Vagina (tissue), 2 donors: ENCODE results near the gene KCNA10. TPM values are rescaled to one million over a fixed set of nuclear protein-coding genes. Genes with fewer than 3 reads are reported as not detected.

Source experiments
- DNase-seq, 2 donors: peaks; one replicate each; pipeline ENCODE4 v3.0.0-alpha.2; 2017; ENCODE audit errors: extremely low spot score in 2 of 2
- H3K27ac ChIP-seq: fragments of 200-600 bp; sonication (generic); one replicate; pipeline ENCODE4 v1.5.1; 2019
- H3K27me3 ChIP-seq: fragments of 200-600 bp; sonication (generic); one replicate; pipeline ENCODE4 v1.5.1; 2019
- H3K36me3 ChIP-seq, 2 donors: fragments of 200-600 bp; sonication (generic); one replicate each; pipeline ENCODE4 v1.5.1; 2017 to 2019
- H3K4me1 ChIP-seq: fragments of 200-600 bp; sonication (generic); one replicate; pipeline ENCODE4 v1.5.1; 2019
- H3K4me3 ChIP-seq, 2 donors: fragments of 200-600 bp; sonication (generic); 1 replicate in 1 of 2; 2 replicates in 1 of 2; pipeline ENCODE4 v1.5.1; 2016 to 2019
- H3K9me3 ChIP-seq: fragments of 200-600 bp; sonication (generic); one replicate; pipeline ENCODE4 v1.5.1; 2019
- POLR2A ChIP-seq, 2 donors: fragments of 450-650 bp; IDR thresholded peaks; one replicate each; pipeline ENCODE4 v1.6.1; 2017; ENCODE audit warnings: antibody characterized with exemption in 2 of 2, mild to moderate bottlenecking in 2 of 2, moderate library complexity in 2 of 2
- POLR2AphosphoS5 ChIP-seq, 2 donors: sonication (generic); formaldehyde crosslinking; IDR thresholded peaks; one replicate each; pipeline ENCODE4 v1.9.0; 2017; ENCODE audit warnings: antibody characterized with exemption in 2 of 2, mild to moderate bottlenecking in 2 of 2, low read depth in 1 of 2; ENCODE audit not compliant: insufficient read depth in 1 of 2
- intact Hi-C: fragments of 100-400 bp; cut with DNase I; formaldehyde crosslinking; loops from one replicate; pipeline ENCODE4 v1.15.1; 2023
- total RNA-seq: library from RNA; depleted of rRNA; stranded (reverse); fragments of >200 nt; gene quantifications from one replicate; pipeline ENCODE4 v1.2.3, GENCODE V29; 2016
- TF ChIP-seq, protein P1 (sequence below), 3 experiments: fragments of 450-650 bp in 2 of 3; fragments of 200-600 bp in 1 of 3; sonication (generic) in 1 of 3; IDR thresholded peaks; one replicate each; pipeline ENCODE4 v1.5.1; 2017 to 2019; ENCODE audit warnings: antibody characterized with exemption in 3 of 3, mild to moderate bottlenecking in 2 of 3, moderate library complexity in 2 of 3

Gene KCNA10
- total RNA-seq, 1 donor from 2014 or later, result not detected

DNA sequence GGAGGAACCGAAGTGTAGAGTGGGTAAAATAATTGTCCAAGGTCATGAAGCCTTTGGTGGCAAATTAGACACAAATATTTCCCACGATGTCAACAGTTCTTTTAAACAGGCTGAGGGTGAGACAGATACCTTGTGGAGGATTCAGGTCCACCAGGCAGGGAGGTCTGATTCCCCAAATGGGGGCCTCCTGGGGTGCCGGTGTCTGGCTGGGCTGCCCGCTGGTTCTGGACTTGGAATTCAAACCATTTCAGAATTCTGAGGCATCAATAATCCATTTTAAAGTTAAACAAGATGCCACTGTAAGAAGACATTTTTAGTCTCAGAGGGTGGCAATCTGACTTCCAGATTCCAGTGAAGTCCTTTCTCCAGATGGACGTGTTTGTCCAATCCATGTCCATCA, 15.5 kb downstream of the KCNA10 start:
- no peaks in the 10 kb centered on the region for H3K36me3 ChIP-seq
- no peak overlapping the region for H3K27ac ChIP-seq
- H3K9me3 ChIP-seq, result no peaks in the 10 kb centered on the region
- intact Hi-C loops, result no loop called here
- DNase-seq, result no peak
- no peak overlapping the region for H3K4me3 ChIP-seq
- no peaks in the 10 kb centered on the region for H3K27me3 ChIP-seq
- no peaks in the 10 kb centered on the region for H3K4me1 ChIP-seq
- TF ChIP-seq, protein P1, sequence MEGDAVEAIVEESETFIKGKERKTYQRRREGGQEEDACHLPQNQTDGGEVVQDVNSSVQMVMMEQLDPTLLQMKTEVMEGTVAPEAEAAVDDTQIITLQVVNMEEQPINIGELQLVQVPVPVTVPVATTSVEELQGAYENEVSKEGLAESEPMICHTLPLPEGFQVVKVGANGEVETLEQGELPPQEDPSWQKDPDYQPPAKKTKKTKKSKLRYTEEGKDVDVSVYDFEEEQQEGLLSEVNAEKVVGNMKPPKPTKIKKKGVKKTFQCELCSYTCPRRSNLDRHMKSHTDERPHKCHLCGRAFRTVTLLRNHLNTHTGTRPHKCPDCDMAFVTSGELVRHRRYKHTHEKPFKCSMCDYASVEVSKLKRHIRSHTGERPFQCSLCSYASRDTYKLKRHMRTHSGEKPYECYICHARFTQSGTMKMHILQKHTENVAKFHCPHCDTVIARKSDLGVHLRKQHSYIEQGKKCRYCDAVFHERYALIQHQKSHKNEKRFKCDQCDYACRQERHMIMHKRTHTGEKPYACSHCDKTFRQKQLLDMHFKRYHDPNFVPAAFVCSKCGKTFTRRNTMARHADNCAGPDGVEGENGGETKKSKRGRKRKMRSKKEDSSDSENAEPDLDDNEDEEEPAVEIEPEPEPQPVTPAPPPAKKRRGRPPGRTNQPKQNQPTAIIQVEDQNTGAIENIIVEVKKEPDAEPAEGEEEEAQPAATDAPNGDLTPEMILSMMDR (IDR thresholded peaks at IDR 0.05), result no peak
- TF ChIP-seq POLR2AphosphoS5 (IDR thresholded peaks at IDR 0.05; ENCODE audit: insufficient read depth in 1 of 2, low read depth in 1 of 2), result no peak
- TF ChIP-seq POLR2A (IDR thresholded peaks at IDR 0.05), result no peak

GRCh38 chr1:110502402-110503151, 16.4 kb downstream of the KCNA10 start:
- intact Hi-C loops, result no loop called here
- DNase-seq, result no peak
- TF ChIP-seq POLR2A (IDR thresholded peaks at IDR 0.05) (no peak), POLR2AphosphoS5 (IDR thresholded peaks at IDR 0.05; ENCODE audit: insufficient read depth in 1 of 2, low read depth in 1 of 2) (no peak)
- TF ChIP-seq, protein P1 (IDR thresholded peaks at IDR 0.05), result no peak
- H3K4me3 ChIP-seq, result no peak overlapping the region
- no peaks in the 10 kb centered on the region for H3K4me1 ChIP-seq
- no peaks in the 10 kb centered on the region for H3K9me3 ChIP-seq
- no peaks in the 10 kb centered on the region for H3K27me3 ChIP-seq
- no peak overlapping the region for H3K27ac ChIP-seq
- H3K36me3 ChIP-seq, result no peaks in the 10 kb centered on the region

DNA sequence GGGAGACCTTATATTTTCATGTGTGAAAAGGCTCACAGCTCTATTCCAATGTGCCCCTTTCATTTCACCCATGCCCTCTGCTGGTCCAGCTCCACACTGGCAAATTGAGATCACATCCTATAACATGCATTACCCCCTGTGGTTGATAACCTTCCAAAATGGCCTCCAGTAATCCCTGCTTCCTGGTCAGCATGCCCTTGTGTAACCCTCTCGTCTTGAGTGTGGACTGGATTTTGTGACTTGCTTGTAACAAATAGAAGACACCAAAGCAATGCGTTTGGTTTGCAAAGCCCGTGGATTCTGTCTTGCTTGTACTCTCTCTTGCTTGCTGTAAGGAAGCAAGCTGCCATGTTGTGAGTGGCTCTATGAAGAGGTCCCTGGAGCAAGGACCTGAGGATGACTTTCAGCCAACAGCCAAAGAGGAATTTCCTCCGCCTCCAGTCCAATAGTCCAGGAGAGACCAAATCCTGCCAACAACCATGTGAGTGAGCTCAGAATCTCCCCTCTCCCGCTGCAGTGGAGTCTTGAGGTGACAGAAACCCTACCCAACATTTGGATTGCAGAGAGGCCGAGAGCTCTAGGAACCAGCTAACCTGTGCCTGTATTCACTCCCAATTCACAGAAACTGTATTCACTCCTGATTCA, 17.4 kb downstream of the KCNA10 start:
- intact Hi-C loops, result no loop called here
- no peak for DNase-seq

GRCh38 chr1:110498270-110498669, 20.7 kb downstream of the KCNA10 start:
- no peak overlapping the region for H3K4me3 ChIP-seq
- no peak for TF ChIP-seq POLR2AphosphoS5 (IDR thresholded peaks at IDR 0.05; ENCODE audit: insufficient read depth in 1 of 2, low read depth in 1 of 2)
- TF ChIP-seq POLR2A (IDR thresholded peaks at IDR 0.05), result no peak
- TF ChIP-seq, protein P1 (IDR thresholded peaks at IDR 0.05), result no peak
- H3K27me3 ChIP-seq, result no peaks in the 10 kb centered on the region
- H3K36me3 ChIP-seq, result no peaks in the 10 kb centered on the region
- intact Hi-C loops, result no loop called here
- no peaks in the 10 kb centered on the region for H3K9me3 ChIP-seq
- H3K27ac ChIP-seq, result no peak overlapping the region
- H3K4me1 ChIP-seq, result no peaks in the 10 kb centered on the region
- DNase-seq, result no peak

More for the DNA sequence above, 17.4 kb downstream of the KCNA10 start:
- Histone ChIP-seq H3K36me3 (no peaks in the 10 kb centered on the region), H3K4me1 (no peaks in the 10 kb centered on the region), H3K27ac (no peak overlapping the region), H3K9me3 (no peaks in the 10 kb centered on the region), H3K4me3 (no peak overlapping the region), H3K27me3 (no peaks in the 10 kb centered on the region)
- no peak for TF ChIP-seq POLR2A (IDR thresholded peaks at IDR 0.05)
- TF ChIP-seq, protein P1 (IDR thresholded peaks at IDR 0.05), result no peak
- no peak for TF ChIP-seq POLR2AphosphoS5 (IDR thresholded peaks at IDR 0.05; ENCODE audit: insufficient read depth in 1 of 2, low read depth in 1 of 2)
